ENCODE data around the gene MAML2. TPM values are rescaled to one million over a fixed set of nuclear protein-coding genes. Genes with fewer than 3 reads are reported as not detected.

The MAML2 gene
- polyA plus RNA-seq, 3 donors: 0.57 to 7.6 (median 1.2) TPM

- no peaks in the 10 kb centered on the region for H3K27me3 ChIP-seq (ENCODE audit: control insufficient read depth in 2 of 2, insufficient read depth in 2 of 2, low read length in 2 of 2)
- no peak overlapping the region for H2AFZ ChIP-seq (ENCODE audit: insufficient read depth, low read depth, low read length, poor library complexity, severe bottlenecking)
- no peaks in the 10 kb centered on the region for H3K79me2 ChIP-seq (ENCODE audit: insufficient read depth, low read length)
- peaks cover 24% of the 10 kb centered on the region for H4K20me1 ChIP-seq (ENCODE audit: insufficient read depth, low read length)
- Mint-ChIP-seq H3K27me3 (ENCODE audit: low read depth in 3 of 3) (peaks cover 0 to 3% (median 0%) of the 10 kb centered on the region in 3 donors), H3K9me3 (no peaks in the 10 kb centered on the region), H3K4me3 (no peak overlapping the region), H3K27ac (no peak overlapping the region), H3K4me1 (peaks cover 14% of the 10 kb centered on the region), H3K36me3 (no peaks in the 10 kb centered on the region)
- DNase-seq: no peak
- no peaks in the 10 kb centered on the region for H3K36me3 ChIP-seq (replicated peaks in 1 of 2; ENCODE audit: control insufficient read depth in 1 of 2, insufficient read depth in 2 of 2, low read length in 2 of 2)
- 100% methylated on average over 3 of the region's 3 CpGs for WGBS (ENCODE audit: insufficient coverage)
- H3K4me2 ChIP-seq (replicated peaks; ENCODE audit: extremely low read depth, low read length, poor library complexity, severe bottlenecking): no peak overlapping the region
- H3K9ac ChIP-seq (ENCODE audit: insufficient read depth, low read length, poor library complexity, severe bottlenecking): no peak overlapping the region
- H3K27ac ChIP-seq (ENCODE audit: low read depth in 1 of 2, low read length in 2 of 2): no peak overlapping the region
- no peak overlapping the region for H3K4me3 ChIP-seq (replicated peaks in 1 of 3; ENCODE audit: low read depth in 2 of 3, low read length in 3 of 3)
- H3K9me3 ChIP-seq (replicated peaks in 1 of 2; ENCODE audit: control insufficient read depth in 1 of 2, insufficient read depth in 1 of 2, low read length in 2 of 2): no peaks in the 10 kb centered on the region
- peaks cover 0 to 5% of the 10 kb centered on the region in 2 donors for H3K4me1 ChIP-seq (ENCODE audit: control insufficient read depth in 1 of 2, insufficient read depth in 2 of 2, low read length in 2 of 2)
- intact Hi-C loops (cut with micrococcal nuclease): no loop called here
- TF ChIP-seq CTCF (IDR thresholded peaks at IDR 0.05): no peak
Measured at GRCh38 chr11:96017856-96018255, 325.1 kb downstream of the MAML2 start.

GRCh38 chr11:96016978-96017502 lies 326.0 kb downstream of the MAML2 start:
- peaks cover 17% of the 10 kb centered on the region for H3K4me1 Mint-ChIP-seq
- H4K20me1 ChIP-seq (ENCODE audit: insufficient read depth, low read length): peaks cover 26% of the 10 kb centered on the region
- H3K9me3 Mint-ChIP-seq: no peaks in the 10 kb centered on the region
- no peak overlapping the region for H3K9ac ChIP-seq (ENCODE audit: insufficient read depth, low read length, poor library complexity, severe bottlenecking)
- no peak for DNase-seq
- no peak overlapping the region for H3K27ac Mint-ChIP-seq
- H3K36me3 ChIP-seq (replicated peaks in 1 of 2; ENCODE audit: control insufficient read depth in 1 of 2, insufficient read depth in 2 of 2, low read length in 2 of 2): no peaks in the 10 kb centered on the region
- peaks cover 3 to 5% of the 10 kb centered on the region in 2 donors for H3K4me1 ChIP-seq (ENCODE audit: control insufficient read depth in 1 of 2, insufficient read depth in 2 of 2, low read length in 2 of 2)
- no peak overlapping the region for H3K27ac ChIP-seq (ENCODE audit: low read depth in 1 of 2, low read length in 2 of 2)
- no peak overlapping the region for H3K4me3 Mint-ChIP-seq
- intact Hi-C loops (cut with micrococcal nuclease): no loop called here
- H2AFZ ChIP-seq (ENCODE audit: insufficient read depth, low read depth, low read length, poor library complexity, severe bottlenecking): no peak overlapping the region
- no CpG with 5 or more reads among the region's 1 CpG for WGBS (ENCODE audit: insufficient coverage)
- peaks cover 0 to 7% (median 0%) of the 10 kb centered on the region in 3 donors for H3K27me3 Mint-ChIP-seq (ENCODE audit: low read depth in 3 of 3)
- no peak for TF ChIP-seq CTCF (IDR thresholded peaks at IDR 0.05)
- H3K4me3 ChIP-seq (replicated peaks in 1 of 3; ENCODE audit: low read depth in 2 of 3, low read length in 3 of 3): no peak overlapping the region
- no peaks in the 10 kb centered on the region for H3K27me3 ChIP-seq (ENCODE audit: control insufficient read depth in 2 of 2, insufficient read depth in 2 of 2, low read length in 2 of 2)
- no peaks in the 10 kb centered on the region for H3K79me2 ChIP-seq (ENCODE audit: insufficient read depth, low read length)
- H3K9me3 ChIP-seq (replicated peaks in 1 of 2; ENCODE audit: control insufficient read depth in 1 of 2, insufficient read depth in 1 of 2, low read length in 2 of 2): no peaks in the 10 kb centered on the region
- H3K4me2 ChIP-seq (replicated peaks; ENCODE audit: extremely low read depth, low read length, poor library complexity, severe bottlenecking): no peak overlapping the region
- no peaks in the 10 kb centered on the region for H3K36me3 Mint-ChIP-seq
